Right cardiac atrium (tissue), 5 donors: Measurements from ENCODE around the gene F12. TPM values are rescaled to one million over a fixed set of nuclear protein-coding genes. Genes with fewer than 3 reads are reported as not detected.
"Not testable (repeated sequence)": the region's sequence is repeated elsewhere in the genome, so short reads cannot be mapped to it uniquely, and the experiment has no call there.

Experiments used
- ATAC-seq, 2 donors: fragments of 200-7000 bp; cut with Tn5 transposase; one replicate each; pipeline versions ENCODE4 v1.8.0 to v1.9.1; 2020; ENCODE audit warnings: moderate library complexity in 2 of 2, mild to moderate bottlenecking in 1 of 2
- DNase-seq, 3 donors: peaks; one replicate each; pipeline ENCODE4 v3.0.0-alpha.2; 2020
- H3K27ac ChIP-seq: one replicate; pipeline ENCODE4 v1.5.1; 2013; ENCODE audit warnings: mild to moderate bottlenecking, low read length, control low read depth, moderate library complexity
- H3K27me3 ChIP-seq: one replicate; pipeline ENCODE4 v1.6.1; 2013; ENCODE audit not compliant: control insufficient read depth, insufficient read depth
- H3K4me1 ChIP-seq: one replicate; pipeline ENCODE4 v1.6.1; 2013; ENCODE audit warnings: low read length; ENCODE audit not compliant: control insufficient read depth, insufficient read depth
- H3K4me3 ChIP-seq: one replicate; pipeline ENCODE4 v1.5.1; 2013; ENCODE audit warnings: low read length, control low read depth
- H3K9me3 ChIP-seq: one replicate; pipeline ENCODE4 v1.6.1; 2013; ENCODE audit warnings: low read length; ENCODE audit not compliant: control insufficient read depth
- WGBS: extraction: QIAGEN DNeasy Blood & Tissue Kit; methylation state at CpG from one replicate; pipeline ENCODE4 v1.1.7; 2013; 5-methylcytosine and 5-hydroxymethylcytosine counted together
- intact Hi-C, 4 donors: fragments of 100-400 bp; cut with DNase I; formaldehyde crosslinking; loops; one replicate each; pipeline versions ENCODE4 v1.11.0 to v1.14.0; 2022 to 2023
- polyA plus RNA-seq: library from polyadenylated mRNA; stranded (reverse); fragments of 200-250 nt; gene quantifications from one replicate; pipeline ENCODE4 v1.2.3, GENCODE V29; 2013
- total RNA-seq, 4 donors: library from RNA; stranded (reverse); fragmentation: NEBNext Ultra II Directional; extraction: Animal tissue kit (Norgen Biotek cat#: 25700); gene quantifications; one replicate each; pipeline ENCODE4 v1.2.1, GENCODE V29; 2021
- donor health status: healthy with polysubstance abuse.
- donor health status: DM: no; HTN: yes; CAD: no.
- donor health status: DM: no; HTN: no; CAD: no.
- donor health status: DM: no; HTN: yes; CAD: no; lungs with severe emphysema.
- donor health status: DM: yes; HTN: yes; CAD: no.

The F12 gene
- total and polyA plus RNA-seq, 5 donors: 0.17 to 0.34 (median 0.27) TPM

- peaks cover 4% of the 10 kb centered on the region for H3K4me1 ChIP-seq
- intact Hi-C loops: no loop called here
- peak overlapping the region; percentile 37 for H3K4me3 ChIP-seq
- H3K27ac ChIP-seq: no peak overlapping the region
- no peaks in the 10 kb centered on the region for H3K9me3 ChIP-seq
- 11% methylated on average over 59 of the region's 59 CpGs for WGBS
- no peaks in the 10 kb centered on the region for H3K27me3 ChIP-seq
- ATAC-seq (peak; percentile 59 to 62), DNase-seq (peak; percentile 59 to 85 (median 85))
Measured at GRCh38 chr5:177362610-177363507, 46.5 kb downstream of the F12 start.

- Histone ChIP-seq H3K4me1 (peaks cover under 1% of the 10 kb centered on the region), H3K27me3 (no peaks in the 10 kb centered on the region), H3K9me3 (no peaks in the 10 kb centered on the region), H3K27ac (no peak overlapping the region), H3K4me3 (no peak overlapping the region)
- no peak for ATAC-seq
- WGBS: 56% methylated on average over 8 of the region's 8 CpGs
- intact Hi-C loops: no loop called here
- DNase-seq: no peak
Measured at GRCh38 chr5:177362292-177362609, 47.1 kb downstream of the F12 start.

GRCh38 chr5:177361418-177362291 is 47.7 kb downstream of the F12 start:
- H3K4me3 ChIP-seq: no peak overlapping the region
- ATAC-seq: no peak
- no peaks in the 10 kb centered on the region for H3K27me3 ChIP-seq
- no peak overlapping the region for H3K27ac ChIP-seq
- 69% methylated on average over 6 of the region's 6 CpGs for WGBS
- H3K4me1 ChIP-seq: no peaks in the 10 kb centered on the region
- no peak for DNase-seq
- intact Hi-C loops: no loop called here
- H3K9me3 ChIP-seq: no peaks in the 10 kb centered on the region

- intact Hi-C loops, DNase-seq: not testable (repeated sequence)
Measured at GRCh38 chr5:177360740-177361139, 48.6 kb downstream of the F12 start.

GRCh38 chr5:177359860-177360259 is 49.5 kb downstream of the F12 start:
- Histone ChIP-seq H3K27ac (no peak overlapping the region), H3K27me3 (no peaks in the 10 kb centered on the region), H3K4me3 (no peak overlapping the region), H3K4me1 (no peaks in the 10 kb centered on the region), H3K9me3 (no peaks in the 10 kb centered on the region)
- no peak for ATAC-seq
- WGBS: 74% methylated on average over 3 of the region's 3 CpGs
- intact Hi-C loops: no loop called here
- DNase-seq: no peak

More at GRCh38 chr5:177360740-177361139, 48.6 kb downstream of the F12 start:
- H3K27me3 ChIP-seq, H3K4me1 ChIP-seq, H3K9me3 ChIP-seq, ATAC-seq, H3K4me3 ChIP-seq, H3K27ac ChIP-seq: not testable (repeated sequence)
- WGBS: 86% methylated on average over 7 of the region's 7 CpGs

GRCh38 chr5:177359451-177359851 is 49.9 kb downstream of the F12 start:
- Histone ChIP-seq H3K27ac (no peak overlapping the region), H3K4me3 (no peak overlapping the region), H3K9me3 (no peaks in the 10 kb centered on the region), H3K27me3 (no peaks in the 10 kb centered on the region), H3K4me1 (no peaks in the 10 kb centered on the region)
- no peak for ATAC-seq
- intact Hi-C loops: no loop called here
- 61% methylated on average over 6 of the region's 6 CpGs for WGBS
- no peak for DNase-seq

GRCh38 chr5:177358370-177358819 is 51.0 kb downstream of the F12 start:
- H3K27me3 ChIP-seq: no peaks in the 10 kb centered on the region
- no peak overlapping the region for H3K27ac ChIP-seq
- no peak for ATAC-seq
- H3K4me3 ChIP-seq: no peak overlapping the region
- WGBS: 35% methylated on average over 5 of the region's 5 CpGs
- DNase-seq: peak in 1 of 3 donors; percentile 64
- no peaks in the 10 kb centered on the region for H3K4me1 ChIP-seq
- intact Hi-C loops: no loop called here
- H3K9me3 ChIP-seq: no peaks in the 10 kb centered on the region

- Histone ChIP-seq H3K4me3 (no peak within 1 kb of the TSS), H3K27me3 (no peaks in the 10 kb centered on the region), H3K4me1 (no peaks in the 10 kb centered on the region), H3K27ac (no peak within 1 kb of the TSS), H3K9me3 (no peaks in the 10 kb centered on the region)
- intact Hi-C loops: no loop called here
- ATAC-seq (peak; percentile 42 to 50), DNase-seq (peak in 2 of 3 donors; percentile 66 to 79)
- WGBS: 49% methylated on average over 37 of the region's 37 CpGs
Measured at GRCh38 chr5:177357459-177358351, 51.7 kb downstream of the F12 start, which contains the start of gene RGS14. Gene RGS14 (plus strand): TSS chr5:177357924. CDS start chr5:177358025, 101 bp downstream.

GRCh38 chr5:177357146-177357458 is 52.3 kb downstream of the F12 start:
- no peak overlapping the region for H3K27ac ChIP-seq
- no peaks in the 10 kb centered on the region for H3K4me1 ChIP-seq
- ATAC-seq (no peak), DNase-seq (no peak)
- intact Hi-C loops: no loop called here
- 79% methylated on average over 5 of the region's 5 CpGs for whole genome bisulfite sequencing
- no peak overlapping the region for H3K4me3 ChIP-seq
- no peaks in the 10 kb centered on the region for H3K27me3 ChIP-seq
- no peaks in the 10 kb centered on the region for H3K9me3 ChIP-seq

- Histone ChIP-seq H3K27me3 (no peaks in the 10 kb centered on the region), H3K9me3 (no peaks in the 10 kb centered on the region), H3K4me3 (no peak overlapping the region), H3K27ac (no peak overlapping the region), H3K4me1 (no peaks in the 10 kb centered on the region)
- 65% methylated on average over 3 of the region's 3 CpGs for WGBS
- ATAC-seq (no peak), DNase-seq (no peak)
- intact Hi-C loops: no loop called here
Measured at GRCh38 chr5:177356746-177357145, 52.6 kb downstream of the F12 start.
